Measurements from ENCODE around the gene KIF6.

The KIF6 gene

GRCh38 chr6:39724787-39725631 is at the start of gene KIF6:
TSS of gene KIF6 (minus strand) at chr6:39725408. CDS start at chr6:39725310, 98 bp downstream.
- H3K4me1 Mint-ChIP-seq: peaks cover 12% of the 10 kb centered on the region
- no peaks in the 10 kb centered on the region for H3K36me3 Mint-ChIP-seq
- peak within 1 kb of the TSS; percentile 98 for H3K4me3 Mint-ChIP-seq
- no peaks in the 10 kb centered on the region for H3K9me3 Mint-ChIP-seq
- H3K27me3 Mint-ChIP-seq: no peaks in the 10 kb centered on the region
- no peak within 1 kb of the TSS for H3K27ac Mint-ChIP-seq

GRCh38 chr6:39773782-39774181 is 48.6 kb upstream of the KIF6 start:
- Mint-ChIP-seq H3K36me3 (no peaks in the 10 kb centered on the region), H3K9me3 (no peaks in the 10 kb centered on the region), H3K27me3 (peaks cover 10% of the 10 kb centered on the region), H3K4me1 (no peaks in the 10 kb centered on the region), H3K27ac (no peak overlapping the region), H3K4me3 (no peak overlapping the region)

- H3K4me3 Mint-ChIP-seq: no peak overlapping the region
- H3K27me3 Mint-ChIP-seq: peaks cover 13% of the 10 kb centered on the region
- H3K27ac Mint-ChIP-seq: no peak overlapping the region
- no peaks in the 10 kb centered on the region for H3K9me3 Mint-ChIP-seq
- no peaks in the 10 kb centered on the region for H3K4me1 Mint-ChIP-seq
- no peaks in the 10 kb centered on the region for H3K36me3 Mint-ChIP-seq
Observed at GRCh38 chr6:39772559-39773273, 47.5 kb upstream of the KIF6 start.

- Mint-ChIP-seq H3K4me3 (no peak overlapping the region), H3K4me1 (no peaks in the 10 kb centered on the region), H3K27ac (no peak overlapping the region), H3K27me3 (peaks cover 13% of the 10 kb centered on the region), H3K9me3 (no peaks in the 10 kb centered on the region), H3K36me3 (no peaks in the 10 kb centered on the region)
Observed at GRCh38 chr6:39770446-39770845, 45.2 kb upstream of the KIF6 start.

- Mint-ChIP-seq H3K4me1 (no peaks in the 10 kb centered on the region), H3K4me3 (no peak overlapping the region), H3K36me3 (no peaks in the 10 kb centered on the region), H3K27ac (no peak overlapping the region), H3K9me3 (no peaks in the 10 kb centered on the region), H3K27me3 (peaks cover 13% of the 10 kb centered on the region)
Observed at GRCh38 chr6:39769012-39769411, 43.8 kb upstream of the KIF6 start.

- H3K4me1 Mint-ChIP-seq: no peaks in the 10 kb centered on the region
- H3K9me3 Mint-ChIP-seq: no peaks in the 10 kb centered on the region
- no peak overlapping the region for H3K27ac Mint-ChIP-seq
- H3K27me3 Mint-ChIP-seq: peaks cover 6% of the 10 kb centered on the region
- H3K36me3 Mint-ChIP-seq: no peaks in the 10 kb centered on the region
- H3K4me3 Mint-ChIP-seq: no peak overlapping the region
Observed at GRCh38 chr6:39765508-39766065, 40.4 kb upstream of the KIF6 start.

GRCh38 chr6:39760226-39760952 is 35.2 kb upstream of the KIF6 start:
- H3K4me3 Mint-ChIP-seq: no peak overlapping the region
- H3K9me3 Mint-ChIP-seq: no peaks in the 10 kb centered on the region
- H3K4me1 Mint-ChIP-seq: no peaks in the 10 kb centered on the region
- no peak overlapping the region for H3K27ac Mint-ChIP-seq
- no peaks in the 10 kb centered on the region for H3K36me3 Mint-ChIP-seq
- H3K27me3 Mint-ChIP-seq: peaks cover 3% of the 10 kb centered on the region

- no peak overlapping the region for H3K27ac Mint-ChIP-seq
Observed at GRCh38 chr6:39758905-39759605, 33.8 kb upstream of the KIF6 start.

GRCh38 chr6:39756582-39756981 is 31.4 kb upstream of the KIF6 start:
- H3K36me3 Mint-ChIP-seq: no peaks in the 10 kb centered on the region
- H3K4me3 Mint-ChIP-seq: no peak overlapping the region
- H3K9me3 Mint-ChIP-seq: no peaks in the 10 kb centered on the region
- no peak overlapping the region for H3K27ac Mint-ChIP-seq
- H3K4me1 Mint-ChIP-seq: no peaks in the 10 kb centered on the region
- peaks cover 3% of the 10 kb centered on the region for H3K27me3 Mint-ChIP-seq

More at GRCh38 chr6:39758905-39759605, 33.8 kb upstream of the KIF6 start:
- H3K4me1 Mint-ChIP-seq: no peaks in the 10 kb centered on the region
- no peaks in the 10 kb centered on the region for H3K36me3 Mint-ChIP-seq
- no peaks in the 10 kb centered on the region for H3K9me3 Mint-ChIP-seq
- H3K4me3 Mint-ChIP-seq: no peak overlapping the region
- peaks cover 3% of the 10 kb centered on the region for H3K27me3 Mint-ChIP-seq

GRCh38 chr6:39755231-39755630 is 30.0 kb upstream of the KIF6 start:
- Mint-ChIP-seq H3K4me1 (no peaks in the 10 kb centered on the region), H3K9me3 (no peaks in the 10 kb centered on the region), H3K27me3 (peaks cover 3% of the 10 kb centered on the region), H3K36me3 (no peaks in the 10 kb centered on the region), H3K4me3 (no peak overlapping the region), H3K27ac (no peak overlapping the region)

- Mint-ChIP-seq H3K9me3 (no peaks in the 10 kb centered on the region), H3K36me3 (no peaks in the 10 kb centered on the region), H3K27ac (no peak overlapping the region), H3K4me1 (no peaks in the 10 kb centered on the region), H3K27me3 (peaks cover 3% of the 10 kb centered on the region), H3K4me3 (no peak overlapping the region)
Observed at GRCh38 chr6:39754514-39755115, 29.4 kb upstream of the KIF6 start.

GRCh38 chr6:39753725-39754045 is 28.5 kb upstream of the KIF6 start:
- Mint-ChIP-seq H3K27me3 (peaks cover 3% of the 10 kb centered on the region), H3K36me3 (no peaks in the 10 kb centered on the region), H3K27ac (no peak overlapping the region), H3K4me3 (no peak overlapping the region), H3K4me1 (no peaks in the 10 kb centered on the region), H3K9me3 (no peaks in the 10 kb centered on the region)

GRCh38 chr6:39752835-39753724 is 27.9 kb upstream of the KIF6 start:
- Mint-ChIP-seq H3K27ac (no peak overlapping the region), H3K9me3 (no peaks in the 10 kb centered on the region), H3K4me1 (no peaks in the 10 kb centered on the region), H3K4me3 (no peak overlapping the region), H3K27me3 (peaks cover 4% of the 10 kb centered on the region), H3K36me3 (no peaks in the 10 kb centered on the region)

- no peak overlapping the region for H3K4me3 Mint-ChIP-seq
- H3K27ac Mint-ChIP-seq: no peak overlapping the region
- H3K27me3 Mint-ChIP-seq: peaks cover 12% of the 10 kb centered on the region
- H3K9me3 Mint-ChIP-seq: no peaks in the 10 kb centered on the region
- H3K4me1 Mint-ChIP-seq: no peaks in the 10 kb centered on the region
- H3K36me3 Mint-ChIP-seq: no peaks in the 10 kb centered on the region
Observed at GRCh38 chr6:39746795-39747194, 21.6 kb upstream of the KIF6 start.

Data from activated naive CD4-positive, alpha-beta T cell treated with anti-CD3 and anti-CD28 coated beads, Interleukin-2, amount 50 U/mL, for 24 hours (primary cell).